Keratinocyte (primary cell): ENCODE measurements around the gene DAB1.

Experiments
- EZH2 ChIP-seq: IDR thresholded peaks from one replicate; pipeline ENCODE4 v1.6.1; 2012; ENCODE audit warnings: inconsistent platforms, mild to moderate bottlenecking, low read length, moderate library complexity
- TF ChIP-seq, protein P1 (sequence below), 3 experiments: IDR thresholded peaks in 1 of 3; conservative IDR thresholded peaks in 1 of 3; optimal IDR thresholded peaks in 1 of 3; 2 replicates in 2 of 3; 3 replicates in 1 of 3; pipeline versions ENCODE3 to v1.5.1; 2011; ENCODE audit warnings: low read length in 3 of 3, mild to moderate bottlenecking in 3 of 3, moderate library complexity in 2 of 3, control low read depth in 1 of 3, inconsistent platforms in 1 of 3; ENCODE audit not compliant: insufficient read depth in 2 of 3; ENCODE audit errors: extremely low read depth in 1 of 3

DNA sequence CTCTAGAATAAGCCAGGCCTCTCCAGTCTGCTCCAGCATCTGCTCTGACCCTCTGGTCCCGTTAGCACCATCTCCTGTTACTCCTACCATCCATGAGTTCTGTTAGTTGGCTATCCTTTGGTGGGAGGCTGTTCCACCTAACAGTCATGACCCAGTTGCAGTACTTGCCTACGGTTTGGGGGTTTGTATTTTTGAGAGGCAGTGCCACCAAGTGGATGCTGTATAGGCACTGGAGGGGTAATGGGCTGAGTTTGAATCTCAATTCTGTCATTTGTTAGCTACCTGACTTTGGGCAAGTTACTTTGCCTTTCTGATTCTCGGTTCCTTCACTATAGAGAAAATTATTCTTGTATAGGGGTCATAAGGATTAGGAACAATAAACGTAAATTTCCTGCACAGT lies 445.9 kb downstream of the DAB1 start:
- TF ChIP-seq, protein P1, sequence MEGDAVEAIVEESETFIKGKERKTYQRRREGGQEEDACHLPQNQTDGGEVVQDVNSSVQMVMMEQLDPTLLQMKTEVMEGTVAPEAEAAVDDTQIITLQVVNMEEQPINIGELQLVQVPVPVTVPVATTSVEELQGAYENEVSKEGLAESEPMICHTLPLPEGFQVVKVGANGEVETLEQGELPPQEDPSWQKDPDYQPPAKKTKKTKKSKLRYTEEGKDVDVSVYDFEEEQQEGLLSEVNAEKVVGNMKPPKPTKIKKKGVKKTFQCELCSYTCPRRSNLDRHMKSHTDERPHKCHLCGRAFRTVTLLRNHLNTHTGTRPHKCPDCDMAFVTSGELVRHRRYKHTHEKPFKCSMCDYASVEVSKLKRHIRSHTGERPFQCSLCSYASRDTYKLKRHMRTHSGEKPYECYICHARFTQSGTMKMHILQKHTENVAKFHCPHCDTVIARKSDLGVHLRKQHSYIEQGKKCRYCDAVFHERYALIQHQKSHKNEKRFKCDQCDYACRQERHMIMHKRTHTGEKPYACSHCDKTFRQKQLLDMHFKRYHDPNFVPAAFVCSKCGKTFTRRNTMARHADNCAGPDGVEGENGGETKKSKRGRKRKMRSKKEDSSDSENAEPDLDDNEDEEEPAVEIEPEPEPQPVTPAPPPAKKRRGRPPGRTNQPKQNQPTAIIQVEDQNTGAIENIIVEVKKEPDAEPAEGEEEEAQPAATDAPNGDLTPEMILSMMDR (optimal IDR thresholded peaks at IDR 0.05 in 1 of 3, IDR thresholded peaks at IDR 0.05 in 1 of 3, conservative IDR thresholded peaks at IDR 0.05 in 1 of 3; ENCODE audit: extremely low read depth in 1 of 3, insufficient read depth in 2 of 3, low read length in 3 of 3): no peak
- no peak for TF ChIP-seq EZH2
